Thoracic aorta (tissue), 2 donors: ENCODE results near the gene ZDHHC3. TPM values are rescaled to one million over a fixed set of nuclear protein-coding genes. Genes with fewer than 3 reads are reported as not detected.

Source experiments
- ATAC-seq: fragments of 150-250 bp; one replicate; pipeline ENCODE4 v1.8.0; 2017; ENCODE audit warnings: low read depth; ENCODE audit not compliant: insufficient number of reproducible peaks, low FRiP score
- DNase-seq: peaks from one replicate; pipeline ENCODE4 v3.0.0-alpha.2; 2020; ENCODE audit warnings: low spot score
- H3K27ac ChIP-seq, 2 donors: fragments of 200-600 bp; sonication (generic); 1 replicate in 1 of 2; 2 replicates in 1 of 2; pipeline ENCODE4 v1.5.1; 2016; ENCODE audit warnings: mild to moderate bottlenecking in 2 of 2, moderate library complexity in 2 of 2
- H3K27me3 ChIP-seq: fragments of 200-600 bp; sonication (generic); replicated peaks from 2 replicates; pipeline ENCODE4 v1.6.0; 2016; ENCODE audit warnings: mild to moderate bottlenecking; ENCODE audit not compliant: insufficient read depth
- H3K36me3 ChIP-seq: fragments of 200-600 bp; sonication (generic); one replicate; pipeline ENCODE4 v1.5.1; 2016
- H3K4me1 ChIP-seq, 2 donors: fragments of 200-600 bp; sonication (generic); 1 replicate in 1 of 2; 2 replicates in 1 of 2; pipeline versions ENCODE4 v1.5.1 to v1.6.0; 2016; ENCODE audit warnings: low read depth in 2 of 2, mild to moderate bottlenecking in 1 of 2; ENCODE audit not compliant: control insufficient read depth in 1 of 2
- H3K4me3 ChIP-seq: fragments of 200-600 bp; sonication (generic); 2 replicates; pipeline ENCODE4 v1.5.1; 2016; ENCODE audit warnings: mild to moderate bottlenecking
- H3K9me3 ChIP-seq: fragments of 200-600 bp; sonication (generic); 2 replicates; pipeline ENCODE4 v1.5.1; 2016
- CTCF ChIP-seq: fragments of 200-600 bp; sonication (generic); IDR thresholded peaks from one replicate; pipeline ENCODE4 v1.5.1; 2019; ENCODE audit warnings: antibody characterized with exemption
- total RNA-seq, 2 donors: library from RNA; depleted of rRNA; stranded (reverse); fragments of >200 nt; gene quantifications; one replicate each; pipeline versions ENCODE4 v1.1.0 to v1.2.3, GENCODE V29; 2016

ZDHHC3 gene
- total RNA-seq, 2 donors from 2014 or later: 70.8 to 72.3 TPM

- Histone ChIP-seq H3K4me3 (peak overlapping the region; percentile 97), H3K27ac (no peak overlapping the region), H3K27me3 (no peaks in the 10 kb centered on the region), H3K9me3 (no peaks in the 10 kb centered on the region), H3K4me1 (peaks cover 16 to 25% of the 10 kb centered on the region in 2 donors), H3K36me3 (no peaks in the 10 kb centered on the region)
- no peak for ATAC-seq
- DNase-seq: no peak
- TF ChIP-seq CTCF: no peak
These were observed 1.6 kb downstream of the ZDHHC3 start for GRCh38 chr3:44974416-44974815.

- no peak for ATAC-seq
- no peak overlapping the region for H3K27ac ChIP-seq
- no peak overlapping the region for H3K4me3 ChIP-seq
- no peaks in the 10 kb centered on the region for H3K9me3 ChIP-seq
- no peaks in the 10 kb centered on the region for H3K27me3 ChIP-seq
- H3K36me3 ChIP-seq: no peaks in the 10 kb centered on the region
- no peak for DNase-seq
- TF ChIP-seq CTCF: no peak
- H3K4me1 ChIP-seq: peaks cover 6 to 11% of the 10 kb centered on the region in 2 donors
These were observed 5.0 kb downstream of the ZDHHC3 start for GRCh38 chr3:44970926-44971490.

GRCh38 chr3:44969828-44970179 lies 6.2 kb downstream of the ZDHHC3 start:
- no peak for TF ChIP-seq CTCF
- no peak overlapping the region for H3K27ac ChIP-seq
- no peak for DNase-seq
- no peaks in the 10 kb centered on the region for H3K36me3 ChIP-seq
- no peaks in the 10 kb centered on the region for H3K27me3 ChIP-seq
- H3K4me3 ChIP-seq: no peak overlapping the region
- H3K4me1 ChIP-seq: peaks cover 5 to 6% of the 10 kb centered on the region in 2 donors
- no peak for ATAC-seq
- no peaks in the 10 kb centered on the region for H3K9me3 ChIP-seq

GRCh38 chr3:44969154-44969827 lies 6.7 kb downstream of the ZDHHC3 start:
- Histone ChIP-seq H3K4me3 (no peak overlapping the region), H3K9me3 (no peaks in the 10 kb centered on the region), H3K4me1 (peaks cover under 1 to 1% of the 10 kb centered on the region in 2 donors), H3K36me3 (no peaks in the 10 kb centered on the region), H3K27ac (no peak overlapping the region), H3K27me3 (no peaks in the 10 kb centered on the region)
- no peak for TF ChIP-seq CTCF
- no peak for DNase-seq
- ATAC-seq: no peak

- H3K27ac ChIP-seq: no peak overlapping the region
- no peak for DNase-seq
- ATAC-seq: no peak
- H3K4me3 ChIP-seq: no peak overlapping the region
- no peaks in the 10 kb centered on the region for H3K9me3 ChIP-seq
- H3K4me1 ChIP-seq: no peaks in the 10 kb centered on the region
- no peaks in the 10 kb centered on the region for H3K27me3 ChIP-seq
- no peaks in the 10 kb centered on the region for H3K36me3 ChIP-seq
- no peak for TF ChIP-seq CTCF
These were observed 7.5 kb downstream of the ZDHHC3 start for GRCh38 chr3:44968447-44968858.
